Activated naive CD4-positive, alpha-beta T cell treated with anti-CD3 and anti-CD28 coated beads, Interleukin-2, amount 50 U/mL, for 16 hours (primary cell): ENCODE measurements around the gene FOXI1.
A peak's percentile ranks its signal among the peaks of the same experiment; 100 is the strongest.
"Not testable (repeated sequence)": the region's sequence is repeated elsewhere in the genome, so short reads cannot be mapped to it uniquely, and the experiment has no call there.

Experiments
- DNase-seq: peaks from one replicate; pipeline ENCODE4 v3.0.0-alpha.2; 2020

FOXI1 gene

DNA sequence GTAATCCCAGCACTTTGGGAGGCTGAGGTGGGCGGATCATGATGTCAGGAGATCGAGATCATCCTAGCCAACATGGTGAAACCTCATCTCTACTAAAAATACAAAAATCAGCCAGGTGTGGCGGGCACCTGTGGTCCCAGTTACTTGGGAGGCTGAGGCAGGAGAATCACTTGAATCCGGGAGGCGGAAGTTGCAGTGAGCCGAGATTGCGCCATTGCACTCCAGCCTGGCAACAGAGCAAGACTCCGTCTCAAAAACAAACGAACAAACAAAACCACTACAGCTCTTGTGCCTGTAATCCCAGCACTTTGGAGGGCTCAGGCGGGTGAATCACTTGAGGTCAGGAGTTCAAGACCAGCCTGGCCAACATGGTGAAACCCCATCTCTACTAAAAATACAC lies 11.4 kb upstream of the FOXI1 start:
- DNase-seq = not testable (repeated sequence)

- DNase-seq = no peak
Observed at GRCh38 chr5:170095646-170096045, 10.1 kb upstream of the FOXI1 start.

DNA sequence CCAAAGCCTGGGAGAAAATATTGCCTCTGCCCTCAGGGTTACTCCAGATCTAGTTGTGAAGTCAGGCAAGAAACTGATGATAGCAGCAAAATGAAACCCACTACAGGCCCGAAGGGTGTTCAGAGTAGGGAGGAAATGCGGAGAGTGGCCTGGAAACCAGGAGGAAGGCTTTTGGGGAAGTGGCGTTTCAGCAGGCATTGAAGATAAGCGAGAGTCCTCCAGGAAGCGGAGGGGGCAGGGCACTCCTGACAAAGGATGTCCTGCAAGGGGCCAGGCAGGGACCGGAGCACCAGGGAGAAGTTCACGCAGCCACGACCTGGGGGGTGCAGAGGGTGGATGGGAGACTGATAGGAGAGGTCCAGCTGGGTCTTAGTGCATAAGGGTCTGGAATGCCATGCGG lies 7.8 kb upstream of the FOXI1 start:
- DNase-seq = no peak

- peak; percentile 67 for DNase-seq
Observed at GRCh38 chr5:170100066-170100943, 5.4 kb upstream of the FOXI1 start.

DNA sequence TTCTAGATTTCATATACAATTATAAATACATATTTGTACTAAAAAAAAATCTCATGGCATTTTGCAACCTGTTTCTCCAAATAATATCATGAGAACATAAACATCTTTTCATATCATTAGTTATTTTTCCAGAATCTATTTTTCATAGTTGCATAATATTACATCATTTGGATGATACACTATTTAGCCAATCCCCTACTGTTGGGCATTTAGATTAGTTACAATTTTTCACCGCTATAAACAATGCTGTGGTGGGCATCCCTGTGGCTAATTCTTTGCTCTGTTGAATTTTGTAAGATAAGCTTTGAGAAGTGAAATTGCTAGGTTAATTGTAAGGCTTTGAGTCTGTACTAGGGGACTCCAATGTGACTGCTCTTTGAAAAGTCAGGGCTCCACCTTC lies 2.2 kb upstream of the FOXI1 start:
- no peak for DNase-seq

DNA sequence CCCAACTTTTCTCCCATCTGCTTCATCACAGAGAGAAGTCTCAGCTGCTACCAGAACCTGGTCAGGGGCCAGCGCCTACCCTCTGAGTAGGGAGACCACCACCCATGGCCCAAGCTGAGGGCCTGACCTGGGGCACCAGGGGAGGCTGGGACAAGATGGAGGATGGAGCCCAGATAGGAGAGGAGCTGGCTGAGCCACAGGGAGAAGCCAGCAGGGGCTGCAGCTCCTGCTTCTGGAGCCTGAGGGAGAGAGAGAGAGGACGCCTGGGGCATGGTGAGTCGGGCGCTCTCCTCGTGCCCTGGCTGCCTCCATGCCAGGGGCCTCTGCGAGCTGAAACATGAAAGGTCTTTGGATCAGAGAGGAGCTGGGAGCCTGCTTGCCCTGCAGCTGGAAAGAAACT lies 1.4 kb upstream of the FOXI1 start:
- DNase-seq = no peak

GRCh38 chr5:170104710-170105109 lies 987 bp upstream of the FOXI1 start:
- no peak for DNase-seq

DNA sequence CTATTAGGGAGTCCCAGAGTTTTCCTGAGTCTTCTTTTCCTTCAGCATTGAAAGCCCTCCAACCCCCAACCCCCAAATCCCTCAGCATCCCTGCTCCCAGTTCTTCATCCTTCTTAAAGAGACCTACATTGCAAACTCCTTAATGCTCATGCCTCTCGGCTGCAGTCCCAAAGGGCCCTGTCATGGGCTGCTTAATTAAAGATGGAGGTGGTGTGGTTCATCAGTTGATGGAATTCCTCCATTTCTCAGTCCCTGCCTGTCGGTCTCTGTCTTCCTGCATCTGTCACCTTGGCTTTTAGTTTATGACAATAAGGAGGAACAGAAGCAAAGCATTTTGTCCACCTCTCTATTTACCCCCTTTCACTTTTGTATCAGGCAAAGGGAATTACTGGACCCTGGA lies 2.0 kb downstream of the FOXI1 start:
- no peak for DNase-seq

DNA sequence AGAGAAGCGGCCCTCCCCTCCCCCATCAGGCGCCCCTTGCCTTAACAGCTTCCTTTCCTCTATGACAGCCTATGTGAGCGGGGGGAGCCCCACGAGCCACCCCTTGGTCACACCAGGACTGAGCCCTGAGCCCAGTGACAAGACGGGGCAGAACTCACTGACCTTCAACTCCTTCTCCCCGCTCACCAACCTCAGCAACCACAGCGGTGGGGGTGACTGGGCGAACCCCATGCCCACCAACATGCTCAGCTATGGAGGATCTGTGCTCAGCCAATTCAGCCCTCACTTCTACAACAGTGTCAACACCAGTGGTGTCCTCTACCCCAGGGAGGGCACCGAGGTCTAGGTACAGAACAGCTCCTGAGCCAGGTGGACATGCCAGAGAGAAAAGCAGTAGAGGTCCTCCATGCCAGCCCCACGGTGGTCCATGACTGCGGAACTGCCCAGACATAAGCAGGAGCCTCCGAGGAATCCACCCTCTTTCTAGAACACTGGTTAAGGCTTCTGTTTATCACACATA lies 2.6 kb downstream of the FOXI1 start:
- no peak for DNase-seq

- DNase-seq = no peak
Observed at GRCh38 chr5:170109059-170110031, 3.6 kb downstream of the FOXI1 start.

GRCh38 chr5:170110403-170111087 lies 4.8 kb downstream of the FOXI1 start:
- no peak for DNase-seq

DNA sequence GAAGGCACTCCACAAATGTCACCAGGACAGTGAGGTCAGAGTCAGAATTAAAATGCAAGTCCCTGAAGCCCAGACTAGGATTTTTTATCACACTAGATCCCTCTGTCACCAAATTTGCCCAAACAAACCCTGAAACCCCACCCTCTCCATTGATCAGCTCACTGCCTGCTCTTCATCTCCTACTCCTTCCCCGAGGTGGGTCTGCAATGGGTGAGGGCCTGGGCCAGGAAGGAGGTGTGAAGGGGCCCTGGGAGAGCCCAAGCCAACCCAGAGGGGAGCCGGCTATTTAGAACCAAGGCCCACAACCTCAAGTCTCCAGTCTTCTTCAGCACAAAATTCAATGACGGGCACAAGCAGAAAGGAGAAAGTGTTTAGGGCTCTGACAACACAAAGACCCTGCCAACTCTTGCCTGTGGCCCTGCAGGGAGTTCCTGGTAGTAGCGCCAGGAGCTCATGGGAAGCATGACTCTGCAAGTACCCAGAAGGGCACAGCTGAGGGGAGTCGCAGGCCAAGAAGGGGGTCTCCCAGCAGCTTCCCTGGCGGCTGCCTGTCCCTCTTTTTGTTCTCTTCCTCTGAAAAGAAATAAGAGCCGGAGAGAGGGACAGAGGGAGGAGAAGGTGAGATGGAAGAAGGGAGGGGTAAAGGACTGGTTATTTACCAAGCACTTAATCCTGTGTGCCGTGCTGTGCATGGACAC lies 5.5 kb downstream of the FOXI1 start:
- DNase-seq = no peak

DNA sequence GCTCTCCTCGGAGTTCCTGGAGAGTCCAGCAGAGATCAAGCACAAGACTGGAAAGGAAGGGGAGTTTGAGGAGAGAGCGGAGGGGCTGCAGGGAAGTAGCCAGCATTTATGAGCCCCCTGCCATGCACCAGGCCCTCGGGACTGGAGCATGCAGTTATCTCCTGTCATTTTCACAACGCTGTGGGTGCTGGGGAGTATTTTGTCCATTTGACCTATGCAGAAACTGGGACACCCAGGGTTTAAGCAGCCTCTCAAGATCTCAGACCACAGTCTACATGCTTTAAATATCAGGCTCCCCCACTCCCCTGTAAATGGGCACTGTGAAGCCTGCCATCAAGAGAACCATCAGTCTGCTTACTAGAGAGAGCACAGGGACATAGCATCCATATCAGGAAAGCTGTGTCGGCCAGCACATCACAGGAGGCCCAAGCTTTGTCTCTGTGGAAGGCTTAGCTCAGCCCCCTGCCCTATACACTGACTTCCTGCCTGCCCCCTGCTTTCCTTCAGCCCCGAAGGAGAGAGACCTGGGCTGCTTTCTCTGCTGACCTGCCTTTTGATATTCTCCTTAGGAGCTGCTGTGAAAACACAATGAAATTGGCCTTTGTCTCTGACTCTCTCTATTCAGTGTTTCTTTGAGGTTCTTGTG lies 7.3 kb downstream of the FOXI1 start:
- no peak for DNase-seq

DNA sequence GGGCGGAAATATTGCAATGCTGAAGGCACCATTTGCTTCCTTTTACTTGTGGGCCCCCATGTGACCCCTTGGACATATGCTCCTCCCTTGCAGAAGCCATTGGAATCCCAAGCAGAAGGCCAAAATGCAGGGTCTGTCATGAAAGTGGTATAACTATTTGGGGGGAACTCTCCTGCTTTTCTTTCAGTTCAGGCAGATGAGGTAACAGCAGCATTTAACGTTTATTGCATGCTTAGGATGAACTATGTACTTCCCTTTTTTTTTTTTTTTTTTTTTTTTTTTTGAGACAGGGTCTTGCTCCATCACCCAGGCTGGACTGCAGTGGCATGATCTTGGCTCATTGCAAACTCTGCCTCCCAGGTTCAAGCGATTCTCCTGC lies 7.8 kb downstream of the FOXI1 start:
- no peak for DNase-seq

DNA sequence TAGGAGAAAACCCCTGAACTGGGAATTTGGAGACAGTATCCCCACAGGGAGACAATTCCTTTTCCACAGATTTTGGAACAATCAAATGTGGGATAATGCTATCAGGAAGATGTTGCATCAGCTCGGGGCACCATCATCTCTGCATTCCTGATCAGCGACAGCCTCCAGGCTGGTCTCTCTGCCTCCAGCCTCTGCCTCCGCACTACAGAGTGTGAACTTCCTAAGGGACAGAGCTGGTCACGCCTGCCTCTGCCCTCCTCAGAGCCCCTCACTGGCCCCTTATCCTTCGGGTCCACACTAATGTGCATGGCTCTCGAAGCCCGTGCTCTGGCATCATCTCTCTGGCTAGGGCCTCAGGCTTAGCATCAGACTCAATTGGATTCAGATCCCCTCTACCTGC lies 8.6 kb downstream of the FOXI1 start:
- DNase-seq = no peak

GRCh38 chr5:170115925-170116324 lies 10.2 kb downstream of the FOXI1 start:
- no peak for DNase-seq

DNA sequence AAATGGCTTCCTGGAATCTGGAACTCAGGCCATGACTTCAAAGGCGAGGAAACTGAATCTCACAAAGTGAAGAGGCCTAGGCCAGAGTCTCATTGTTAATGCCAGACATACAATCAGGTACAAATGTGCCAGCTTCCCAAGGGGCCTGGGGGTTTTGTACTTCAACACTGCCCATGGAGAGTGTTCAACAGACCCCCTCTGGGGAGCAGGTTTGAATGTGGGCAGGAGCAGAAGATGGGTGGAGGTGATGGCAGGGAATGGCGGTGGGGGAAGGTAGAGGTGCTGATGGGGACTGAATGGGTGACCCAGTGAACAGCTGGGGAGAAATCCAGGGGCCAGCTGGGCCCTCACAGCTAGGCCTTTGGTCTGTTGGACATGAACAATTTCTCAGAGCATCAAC lies 12.0 kb downstream of the FOXI1 start:
- DNase-seq = no peak

DNA sequence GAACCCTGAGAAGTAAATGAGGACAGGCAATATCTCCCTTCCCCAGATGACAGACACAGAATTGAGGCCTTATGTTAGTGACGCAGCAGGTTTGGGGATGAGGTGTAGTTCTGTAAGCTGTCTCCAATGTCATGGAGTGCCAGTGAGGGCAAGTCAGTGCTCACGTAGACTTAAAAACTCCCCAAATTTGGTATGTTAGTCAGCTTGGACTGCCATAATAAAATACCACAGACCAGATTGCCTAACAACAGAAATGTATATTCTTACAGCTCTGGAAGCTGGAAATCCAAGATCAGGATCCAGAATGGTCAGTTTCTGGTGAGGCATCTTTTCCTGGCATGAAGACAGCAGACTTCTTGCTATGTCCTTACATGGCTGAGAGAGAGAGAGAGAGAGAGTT lies 14.9 kb downstream of the FOXI1 start:
- no peak for DNase-seq

DNA sequence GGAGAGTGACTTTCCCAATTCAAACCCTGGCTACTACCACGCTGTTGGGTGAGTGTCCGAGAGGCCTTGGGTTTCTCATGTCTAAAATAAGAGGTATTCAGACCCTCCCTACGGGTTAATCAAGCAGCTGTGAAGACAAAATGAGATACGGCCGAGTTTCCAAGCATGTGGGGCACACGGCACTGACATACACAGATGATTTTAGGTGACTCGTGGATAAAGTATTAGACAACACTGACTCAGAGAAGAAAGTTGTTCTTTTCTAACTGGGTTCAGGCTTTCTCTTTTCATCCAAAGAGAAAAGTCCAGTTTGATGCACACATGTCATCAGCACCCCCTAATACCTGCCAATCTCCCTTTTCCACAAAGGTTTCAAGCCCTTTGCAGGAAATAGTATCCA lies 15.6 kb downstream of the FOXI1 start:
- DNase-seq = no peak

GRCh38 chr5:170126061-170126460 lies 20.4 kb downstream of the FOXI1 start:
- no peak for DNase-seq

GRCh38 chr5:170126626-170127025 lies 20.9 kb downstream of the FOXI1 start:
- no peak for DNase-seq

GRCh38 chr5:170131235-170131634 lies 25.5 kb downstream of the FOXI1 start:
- no peak for DNase-seq
